ENCODE results near the gene TMEM106A. TPM values are rescaled to one million over a fixed set of nuclear protein-coding genes. Genes with fewer than 3 reads are reported as not detected.
A peak's percentile ranks its signal among the peaks of the same experiment; 100 is the strongest.

Gene TMEM106A
- total and polyA plus RNA-seq, 2 of the 13 experiments (the other 11 are each of a cell fraction or from before 2014, with no cell fraction given), result 16.9 to 35.9 TPM

- TF ChIP-seq SMAD9 (CRISPR knock-in tag; IDR thresholded peaks at IDR 0.05), result no peak
- no peak for TF ChIP-seq SMAD3 (CRISPR knock-in tag; IDR thresholded peaks at IDR 0.05)
- TF ChIP-seq ZNF501 (CRISPR knock-in tag; IDR thresholded peaks at IDR 0.05), result 0 out of 2 replicates have a peak, but pooled peaks have one; percentile 17
- no peak for TF ChIP-seq ETV5 (CRISPR knock-in tag; IDR thresholded peaks at IDR 0.05; ENCODE audit: borderline replicate concordance)
- TF ChIP-seq POLR2A (IDR thresholded peaks at IDR 0.05; ENCODE audit: insufficient read depth in 1 of 2, low read depth in 2 of 2, low read length in 2 of 2), result 0 out of 4 replicates have a peak, but pooled peaks of 1 of the 2 experiments have one; percentile 31
Measured at GRCh38 chr17:43220511-43221125, 8.9 kb downstream of the TMEM106A start (continued).

DNA sequence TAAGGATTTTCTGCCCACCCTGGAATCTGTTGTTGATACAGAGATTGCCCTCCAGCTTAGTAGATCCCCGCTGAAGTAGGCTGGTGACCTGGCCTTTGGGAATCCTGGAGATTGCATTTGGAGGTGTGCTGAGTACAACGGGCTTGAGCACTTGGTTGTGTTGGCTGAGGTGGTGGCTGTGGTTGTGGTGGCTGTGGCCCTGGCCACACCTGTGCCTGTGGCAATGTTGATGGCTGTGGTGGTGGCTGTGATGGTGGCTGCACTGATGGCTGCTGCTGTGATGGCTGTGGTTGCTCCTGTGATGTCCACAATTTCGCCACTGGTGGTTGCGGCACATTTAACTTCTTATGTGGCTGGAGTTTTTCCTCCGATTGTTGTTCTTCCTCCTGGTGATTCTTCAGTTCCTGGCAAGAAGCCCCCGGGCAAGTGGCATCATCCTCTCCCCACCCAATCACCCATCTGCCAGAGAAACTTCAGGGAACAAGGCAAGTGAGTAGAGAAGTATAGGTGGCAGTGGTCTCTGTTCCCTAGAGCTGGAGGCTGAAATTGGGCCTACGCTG, 12.6 kb downstream of the TMEM106A start:
- intact Hi-C loops (cut with micrococcal nuclease; ENCODE audit: unreplicated experiment), result no loop called here
- Histone ChIP-seq H3K9ac (ENCODE audit: insufficient read depth, low read depth, low read length) (no peak overlapping the region), H3K4me3 (replicated peaks in 1 of 3; ENCODE audit: insufficient read depth in 1 of 3, low read depth in 2 of 3, low read length in 3 of 3) (no peak overlapping the region), H4K20me1 (ENCODE audit: insufficient read depth, low read length) (no peaks in the 10 kb centered on the region), H3K4me1 (ENCODE audit: insufficient read depth, low read length) (peaks cover 14% of the 10 kb centered on the region), H3K27me3 (ENCODE audit: control insufficient read depth in 1 of 2, insufficient read depth in 2 of 2, low read length in 2 of 2) (no peaks in the 10 kb centered on the region), H3K36me3 (replicated peaks in 1 of 2; ENCODE audit: control insufficient read depth in 1 of 2, insufficient read depth in 2 of 2, low read length in 2 of 2) (peaks cover 16 to 37% of the 10 kb centered on the region in 2 experiments), H3K79me2 (ENCODE audit: insufficient read depth, low read length) (no peaks in the 10 kb centered on the region), H3K27ac (ENCODE audit: extremely low read length, insufficient read depth, low read length) (peak overlapping the region; percentile 12), H3K4me2 (ENCODE audit: low read depth, low read length) (no peak overlapping the region), H3K9me3 (ENCODE audit: low read length) (no peaks in the 10 kb centered on the region), H2AFZ (ENCODE audit: low read length) (no peak overlapping the region)
- FAIRE-seq (no peak), ATAC-seq (peak; percentile 12), DNase-seq (ENCODE audit: low spot score) (no peak)
- no TSS peak for BruUV-seq (replicated peaks)
- TF ChIP-seq ZNF280B (CRISPR knock-in tag; IDR thresholded peaks at IDR 0.05; ENCODE audit: borderline replicate concordance) (0 out of 2 replicates have a peak, but pooled peaks have one; percentile 33), ZNF850 (CRISPR knock-in tag; conservative IDR thresholded peaks at IDR 0.05) (no peak), ZNF263 (CRISPR knock-in tag; IDR thresholded peaks at IDR 0.05) (no peak), AGO2 (optimal IDR thresholded peaks at IDR 0.05; ENCODE audit: low read depth, low read length) (peak; percentile 45), POLR2AphosphoS5 (IDR thresholded peaks at IDR 0.05; ENCODE audit: low read depth, low read length) (no peak)
- WGBS (ENCODE audit: low lambda C conversion rate), result 98% methylated on average over 7 of the region's 7 CpGs
- ChIA-PET POLR2A (interaction anchor here (2.0 to 5.1 kb wide), 3 partner anchors 12 to 91 kb away, joined by 5 to 28 read pairs (median 13); partner anchors contain the start of genes NBR1 and TMEM106A), CTCF (ENCODE audit: low intra/inter-chr PET ratio, low total read pairs) (no interaction called here)
- in situ Hi-C loops (cut with HindIII; ENCODE audit: extremely low pct_ligation_motif_present, low pct_unique_long_range_greater_than_20kb), result no loop called here

Measured in HepG2 (cell line).